ENCODE measurements around the gene CST7. TPM values are rescaled to one million over a fixed set of nuclear protein-coding genes. Genes with fewer than 3 reads are reported as not detected.

Gene CST7
- total RNA-seq, 4 donors from 2014 or later = 1.1 to 4.7 (median 2.6) TPM

DNA sequence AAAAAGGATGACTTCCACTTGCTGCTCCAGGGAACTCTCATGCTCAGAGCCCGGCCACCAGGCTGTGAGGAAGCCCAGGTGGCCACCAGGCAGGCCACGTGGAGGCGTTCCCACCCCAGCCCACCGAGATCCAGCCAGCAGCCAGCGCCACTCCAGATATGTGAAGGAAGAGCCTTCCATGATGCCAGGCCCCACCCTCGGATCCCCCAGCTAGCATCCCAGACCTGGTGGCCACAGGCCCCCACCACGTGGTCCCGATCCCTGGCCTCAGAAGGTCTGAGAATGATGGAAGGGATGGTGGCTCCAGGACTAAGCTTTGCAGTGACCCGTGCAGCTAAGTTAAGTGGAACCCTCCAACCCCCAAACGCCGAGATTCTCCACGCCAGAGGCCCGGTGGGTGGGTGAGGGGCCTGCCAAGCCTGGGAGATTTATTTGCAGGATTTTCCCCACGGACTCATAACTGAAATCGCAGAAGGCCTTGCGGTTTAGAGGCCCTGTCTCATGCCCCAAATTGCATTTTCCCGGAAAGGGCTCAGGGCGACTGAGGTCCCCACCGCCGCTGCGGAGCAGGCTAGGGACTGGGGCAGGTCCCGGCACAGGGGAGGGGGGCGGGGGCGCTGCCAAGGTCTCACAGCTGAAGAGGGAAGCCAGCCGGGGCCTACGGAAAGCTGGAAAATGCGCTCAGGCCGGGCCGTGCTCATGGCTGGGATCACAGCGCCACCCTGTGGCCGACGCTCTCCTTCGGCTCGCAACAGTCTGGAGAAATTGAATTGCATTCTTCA, 31.1 kb upstream of the CST7 start:
- TF ChIP-seq, protein P1, sequence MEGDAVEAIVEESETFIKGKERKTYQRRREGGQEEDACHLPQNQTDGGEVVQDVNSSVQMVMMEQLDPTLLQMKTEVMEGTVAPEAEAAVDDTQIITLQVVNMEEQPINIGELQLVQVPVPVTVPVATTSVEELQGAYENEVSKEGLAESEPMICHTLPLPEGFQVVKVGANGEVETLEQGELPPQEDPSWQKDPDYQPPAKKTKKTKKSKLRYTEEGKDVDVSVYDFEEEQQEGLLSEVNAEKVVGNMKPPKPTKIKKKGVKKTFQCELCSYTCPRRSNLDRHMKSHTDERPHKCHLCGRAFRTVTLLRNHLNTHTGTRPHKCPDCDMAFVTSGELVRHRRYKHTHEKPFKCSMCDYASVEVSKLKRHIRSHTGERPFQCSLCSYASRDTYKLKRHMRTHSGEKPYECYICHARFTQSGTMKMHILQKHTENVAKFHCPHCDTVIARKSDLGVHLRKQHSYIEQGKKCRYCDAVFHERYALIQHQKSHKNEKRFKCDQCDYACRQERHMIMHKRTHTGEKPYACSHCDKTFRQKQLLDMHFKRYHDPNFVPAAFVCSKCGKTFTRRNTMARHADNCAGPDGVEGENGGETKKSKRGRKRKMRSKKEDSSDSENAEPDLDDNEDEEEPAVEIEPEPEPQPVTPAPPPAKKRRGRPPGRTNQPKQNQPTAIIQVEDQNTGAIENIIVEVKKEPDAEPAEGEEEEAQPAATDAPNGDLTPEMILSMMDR (IDR thresholded peaks at IDR 0.05; ENCODE audit: low read depth) = no peak

- TF ChIP-seq, protein P1 (IDR thresholded peaks at IDR 0.05; ENCODE audit: low read depth) = no peak
These were observed 30.2 kb upstream of the CST7 start for GRCh38 chr20:24918579-24919566.

DNA sequence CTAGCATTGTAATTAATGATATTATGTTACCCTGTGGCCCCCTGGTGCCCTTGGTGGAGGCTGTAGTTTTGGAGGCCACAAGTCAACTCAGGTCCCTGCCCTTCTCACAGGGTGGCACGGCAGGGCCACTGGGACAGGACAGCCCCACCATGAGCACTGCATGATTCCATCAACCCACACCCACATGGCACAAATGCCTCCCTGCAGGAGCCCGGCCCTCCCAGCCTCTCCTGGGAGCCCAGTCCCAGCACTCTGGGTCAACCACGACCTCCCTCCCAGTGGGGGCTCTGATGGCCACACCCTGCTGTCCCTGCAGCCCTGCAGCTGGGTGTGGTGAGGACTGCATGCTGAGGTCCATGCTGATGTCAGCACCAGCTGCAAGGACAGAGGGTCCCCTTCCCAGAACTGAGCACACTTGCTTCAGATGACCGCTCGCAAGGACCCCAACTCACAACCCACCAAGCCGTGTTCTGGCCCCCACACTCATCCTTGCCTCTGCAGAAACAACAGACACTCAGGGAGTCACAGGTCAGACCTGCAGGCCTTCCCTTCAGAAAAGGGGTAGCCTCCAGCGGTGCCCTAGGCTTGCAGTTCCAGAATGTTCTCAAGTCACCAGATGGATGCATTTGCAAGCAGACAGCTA, 15.7 kb upstream of the CST7 start:
- TF ChIP-seq, protein P1 (IDR thresholded peaks at IDR 0.05; ENCODE audit: low read depth) = no peak

- TF ChIP-seq, protein P1 (IDR thresholded peaks at IDR 0.05; ENCODE audit: low read depth) = no peak
These were observed 14.9 kb upstream of the CST7 start for GRCh38 chr20:24934101-24934661.

DNA sequence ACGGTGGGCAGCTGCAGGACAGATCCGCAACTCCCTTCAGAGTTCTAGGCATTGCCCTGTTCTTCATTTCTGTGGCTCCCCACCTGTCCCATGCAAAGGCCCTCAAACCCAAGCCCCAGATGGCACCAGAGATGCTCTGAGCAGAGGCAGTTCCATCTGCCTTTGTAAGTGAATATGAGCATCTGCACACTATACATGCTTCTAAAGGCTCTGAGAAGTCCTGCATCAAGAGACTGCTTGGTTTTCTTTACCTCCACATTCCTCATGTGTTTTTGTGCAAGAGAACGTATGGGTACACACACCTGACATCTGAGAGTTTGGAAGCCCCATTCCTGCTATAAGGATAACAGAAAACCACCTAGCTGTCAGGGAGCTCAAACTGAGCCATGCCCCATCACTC, 14.4 kb upstream of the CST7 start:
- TF ChIP-seq, protein P1 (IDR thresholded peaks at IDR 0.05; ENCODE audit: low read depth) = no peak

- TF ChIP-seq, protein P1 (IDR thresholded peaks at IDR 0.05; ENCODE audit: low read depth) = no peak
These were observed 13.9 kb upstream of the CST7 start for GRCh38 chr20:24935140-24935539.

All from subcutaneous adipose tissue (tissue), 4 donors.